ENCODE measurements around the gene TRAPPC10. TPM values are rescaled to one million over a fixed set of nuclear protein-coding genes. Genes with fewer than 3 reads are reported as not detected.

TRAPPC10 gene
- total and polyA plus RNA-seq, 2 of the 8 experiments (the other 6 are each of a cell fraction or from before 2014, with no cell fraction given): 18.5 to 29.8 TPM

DNA sequence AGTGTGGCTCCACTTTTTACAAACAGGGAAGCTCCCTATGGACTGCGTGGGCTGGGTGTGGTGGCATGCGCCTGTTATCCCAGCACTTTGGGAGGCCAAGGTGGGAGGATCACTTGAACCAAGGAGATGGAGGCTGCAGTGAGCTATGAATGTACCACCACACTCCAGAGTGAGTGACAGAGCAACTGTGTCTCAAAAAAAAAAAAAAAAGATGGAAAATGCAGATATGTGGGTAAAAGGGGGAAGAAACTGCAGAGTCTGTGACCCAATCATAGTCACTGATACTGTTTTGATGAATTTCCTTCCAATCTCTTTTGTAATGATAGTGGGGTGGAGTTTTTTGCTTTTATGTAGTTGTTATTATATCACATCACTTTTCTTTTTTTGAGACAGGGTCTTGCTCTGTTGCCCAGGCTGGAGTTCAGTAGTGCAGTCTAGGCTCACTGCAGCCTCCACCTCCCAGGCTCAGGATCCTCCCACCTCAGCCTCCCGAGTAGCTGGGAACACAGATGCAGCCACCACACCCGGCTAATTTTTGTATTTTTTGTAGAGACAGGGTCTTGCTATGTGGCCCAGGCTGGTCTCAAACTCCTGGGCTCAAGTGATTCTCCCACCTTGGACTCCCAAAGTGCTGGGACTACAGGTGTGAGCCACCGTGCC is 8.7 kb upstream of the TRAPPC10 start:
- POLR2A ChIA-PET (ENCODE audit: partially characterized antibody): interaction anchor here (1.3 kb wide), 1 partner anchor 9 kb away, joined by 4 read pairs; the partner anchor contains the start of gene TRAPPC10

More for the DNA sequence above, 8.7 kb upstream of the TRAPPC10 start:
- H2AFZ ChIP-seq (ENCODE audit: low read length): no peak overlapping the region
- H2BK20ac ChIP-seq (ENCODE audit: low read length): no peak overlapping the region
- no peak overlapping the region; the same call in 1 of the 2 replicates for H2BK15ac ChIP-seq (ENCODE audit: low read length)
- no peaks in the 10 kb centered on the region for H3K27me3 ChIP-seq (replicated peaks in 1 of 4; ENCODE audit: control insufficient read depth in 3 of 4, extremely low read depth in 1 of 4, insufficient read depth in 3 of 4, low read length in 3 of 4)
- H2BK5ac ChIP-seq (ENCODE audit: low read depth, low read length): no peak overlapping the region
- no peak overlapping the region for H3K4me3 ChIP-seq (ENCODE audit: extremely low read depth in 1 of 4, insufficient read depth in 2 of 4, low read depth in 3 of 4, low read length in 4 of 4)
- no peak overlapping the region for H3K18ac ChIP-seq (ENCODE audit: extremely low read depth, low read length)
- no peak for FAIRE-seq
- no peak overlapping the region for H3K14ac ChIP-seq (ENCODE audit: insufficient read length)
- no peaks in the 10 kb centered on the region for H3K9me3 ChIP-seq (ENCODE audit: insufficient read depth in 2 of 2, low read depth in 1 of 2, low read length in 1 of 2)
- no peak overlapping the region for H3K4ac ChIP-seq (replicated peaks; ENCODE audit: insufficient read length, low read depth, low read length)
- no peak overlapping the region for H4K8ac ChIP-seq (ENCODE audit: extremely low read depth, insufficient read depth, low read length)
- H2AK5ac ChIP-seq (ENCODE audit: low read depth, low read length): no peak overlapping the region
- H3K27ac ChIP-seq (ENCODE audit: low read depth, low read length): no peak overlapping the region
- H3K4me1 ChIP-seq (replicated peaks in 1 of 4; ENCODE audit: control insufficient read depth in 3 of 4, insufficient read depth in 4 of 4, low read length in 3 of 4): no peaks in the 10 kb centered on the region; a peak in 1 of 7 replicates
- H3K9ac ChIP-seq (replicated peaks in 1 of 4; ENCODE audit: extremely low read depth in 1 of 4, low read depth in 3 of 4, low read length in 3 of 4): no peak overlapping the region
- H2BK120ac ChIP-seq (replicated peaks; ENCODE audit: low read depth, low read length): no peak overlapping the region
- 84% methylated on average over 5 of the region's 5 CpGs; no CpG with 5 or more reads in 1 of the 2 experiments for WGBS, 2 experiments (ENCODE audit: extremely low coverage in 1 of 2, insufficient coverage in 1 of 2, insufficient read length in 1 of 2, insufficient replicate concordance in 2 of 2, low coverage in 1 of 2, low lambda C conversion rate in 2 of 2, missing lambda C conversion rate in 1 of 2)
- no peaks in the 10 kb centered on the region for H3K36me3 ChIP-seq (ENCODE audit: control insufficient read depth in 2 of 4, insufficient read depth in 4 of 4, low read length in 3 of 4)
- H2BK12ac ChIP-seq (ENCODE audit: low read depth, low read length): no peak overlapping the region
- H3K23me2 ChIP-seq (ENCODE audit: low read depth, low read length): 0 out of 2 replicates have a peak, but pooled peaks cover 2% of the 10 kb centered on the region
- no peaks in the 10 kb centered on the region for H3K79me2 ChIP-seq (ENCODE audit: control insufficient read depth in 1 of 2, insufficient read depth in 2 of 2, low read length in 2 of 2)
- CTCF ChIA-PET (ENCODE audit: partially characterized antibody): interaction anchor here (0.6 to 1.8 kb wide), 3 partner anchors 27 to 75 kb away, joined by 3 to 6 read pairs (median 3); no protein-coding TSS in a partner anchor
- no peak overlapping the region for H4K5ac ChIP-seq (ENCODE audit: insufficient read length, low read depth, low read length)
- no peak overlapping the region for H3K4me2 ChIP-seq (ENCODE audit: insufficient read depth in 1 of 2, low read depth in 2 of 2, low read length in 2 of 2)
- H4K91ac ChIP-seq (replicated peaks; ENCODE audit: insufficient read length, low read length): no peak overlapping the region
- H4K20me1 ChIP-seq (replicated peaks in 1 of 2; ENCODE audit: control insufficient read depth in 1 of 2, insufficient read depth in 2 of 2, low read length in 2 of 2): no peaks in the 10 kb centered on the region
- H3K56ac ChIP-seq (replicated peaks; ENCODE audit: insufficient read length, low read depth, low read length): no peak overlapping the region
- TF ChIP-seq RNF2 (IDR thresholded peaks at IDR 0.05; ENCODE audit: borderline replicate concordance, low read depth, low read length, missing control alignments, poor library complexity, severe bottlenecking) (no peak), RBBP5 (IDR thresholded peaks at IDR 0.05; ENCODE audit: borderline replicate concordance, low read depth, low read length) (no peak), CBX5 (IDR thresholded peaks at IDR 0.05; ENCODE audit: low read depth, low read length) (no peak), PHF8 (conservative IDR thresholded peaks at IDR 0.05; ENCODE audit: low read depth, low read length) (no peak), CBX8 (IDR thresholded peaks at IDR 0.05; ENCODE audit: borderline replicate concordance, low read depth, low read length) (no peak), POLR2AphosphoS5 (IDR thresholded peaks at IDR 0.05; ENCODE audit: low read depth, low read length) (no peak), CHD1 (IDR thresholded peaks at IDR 0.05; ENCODE audit: low read depth, low read length) (no peak), GABPA (IDR thresholded peaks at IDR 0.05; ENCODE audit: borderline replicate concordance, insufficient read depth, low read length) (no peak)
- TF ChIP-seq, protein P1, sequence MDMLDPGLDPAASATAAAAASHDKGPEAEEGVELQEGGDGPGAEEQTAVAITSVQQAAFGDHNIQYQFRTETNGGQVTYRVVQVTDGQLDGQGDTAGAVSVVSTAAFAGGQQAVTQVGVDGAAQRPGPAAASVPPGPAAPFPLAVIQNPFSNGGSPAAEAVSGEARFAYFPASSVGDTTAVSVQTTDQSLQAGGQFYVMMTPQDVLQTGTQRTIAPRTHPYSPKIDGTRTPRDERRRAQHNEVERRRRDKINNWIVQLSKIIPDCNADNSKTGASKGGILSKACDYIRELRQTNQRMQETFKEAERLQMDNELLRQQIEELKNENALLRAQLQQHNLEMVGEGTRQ (IDR thresholded peaks at IDR 0.05; ENCODE audit: low read length): no peak
- DNase-seq (ENCODE audit: low read depth in 1 of 2, low spot score in 2 of 2): no peak
- no peak overlapping the region for H3K23ac ChIP-seq (ENCODE audit: insufficient read length)
- H3K79me1 ChIP-seq (ENCODE audit: low read depth, low read length): no peaks in the 10 kb centered on the region
